CD1c-positive myeloid dendritic cell (primary cell): ENCODE measurements around the gene OR5D14.

Experiments
- DNase-seq: peaks from one replicate; pipeline ENCODE4 v3.0.0-alpha.2; 2016; ENCODE audit errors: extremely low spot score

Gene OR5D14

DNA sequence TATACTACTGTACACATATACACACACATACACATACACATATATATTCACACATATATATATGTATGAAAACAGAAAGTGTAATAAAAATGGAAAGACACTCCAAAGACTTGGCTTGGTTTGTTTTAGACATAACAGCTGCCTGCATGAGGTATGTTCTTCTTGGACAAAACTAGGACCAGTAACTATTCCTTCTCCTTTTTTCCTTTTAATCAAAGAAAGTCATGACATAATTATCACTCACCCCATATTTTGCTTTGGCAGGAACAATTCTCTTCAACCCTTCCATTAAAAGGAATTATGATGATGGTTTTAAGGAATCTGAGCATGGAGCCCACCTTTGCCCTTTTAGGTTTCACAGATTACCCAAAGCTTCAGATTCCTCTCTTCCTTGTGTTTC, at the start of gene OR5D14:
TSS of gene OR5D14 (plus strand) at position 301 of the 400 bp plus-strand sequence. CDS start at position 301, 0 bp downstream.
- no peak for DNase-seq

DNA sequence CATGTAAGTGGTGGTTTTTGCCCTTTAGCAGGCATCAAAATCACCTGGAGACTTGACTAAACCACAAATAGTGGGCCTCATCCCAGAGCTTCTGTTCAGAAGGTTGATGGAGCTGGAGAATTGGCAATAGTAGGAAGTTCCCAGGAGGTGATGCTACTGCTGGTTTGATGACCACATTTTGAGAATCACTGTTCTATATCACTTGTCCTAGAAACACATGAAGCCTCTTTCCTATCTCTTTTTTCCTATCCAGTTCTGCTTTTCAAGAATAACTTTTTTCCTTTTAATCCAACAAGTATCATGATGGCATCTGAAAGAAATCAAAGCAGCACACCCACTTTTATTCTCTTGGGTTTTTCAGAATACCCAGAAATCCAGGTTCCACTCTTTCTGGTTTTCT, 22.2 kb upstream of the OR5D14 start, which contains the start of gene OR5D13:
TSS of gene OR5D13 (plus strand) at position 301 of the 400 bp plus-strand sequence. CDS start at position 301, 0 bp downstream.
- no peak for DNase-seq

DNA sequence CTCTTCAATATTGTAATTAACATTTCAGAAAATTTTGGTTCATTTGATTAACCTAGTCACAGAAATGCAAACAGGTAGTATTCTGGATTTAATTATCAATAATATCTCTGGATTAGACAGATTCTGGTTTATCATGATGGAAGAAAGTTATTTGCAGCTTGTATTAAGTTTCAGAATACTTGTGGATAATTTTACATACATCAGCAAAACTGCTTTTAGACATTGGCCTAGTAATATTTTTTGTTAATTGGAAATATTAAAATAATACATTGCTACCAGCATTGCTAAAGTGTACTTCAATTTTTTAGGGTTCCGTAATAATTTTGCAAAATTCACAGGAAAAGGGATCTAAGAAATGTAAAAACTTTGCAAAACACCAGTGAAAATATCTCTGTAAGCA, 3.8 kb upstream of the OR5D14 start:
- DNase-seq: no peak

DNA sequence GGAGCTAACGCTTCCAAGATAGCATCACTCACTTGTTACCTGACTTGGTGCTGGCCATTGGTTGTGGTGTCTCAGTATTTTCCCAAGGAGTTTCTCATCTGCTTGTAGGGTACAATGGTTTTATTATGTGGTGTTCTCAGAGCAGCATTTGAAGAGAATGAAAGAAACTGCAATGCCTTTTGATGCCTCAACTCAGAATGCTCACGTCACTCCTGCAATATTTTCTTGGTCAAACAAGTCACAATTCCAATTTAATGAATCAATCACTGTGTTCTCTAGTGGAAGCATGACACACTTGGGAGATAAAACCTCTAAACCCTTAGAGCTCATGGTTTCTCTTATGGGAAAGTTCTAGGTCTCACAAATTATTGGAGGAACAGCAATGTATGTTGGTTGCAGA, 2.0 kb upstream of the OR5D14 start:
- DNase-seq: no peak

DNA sequence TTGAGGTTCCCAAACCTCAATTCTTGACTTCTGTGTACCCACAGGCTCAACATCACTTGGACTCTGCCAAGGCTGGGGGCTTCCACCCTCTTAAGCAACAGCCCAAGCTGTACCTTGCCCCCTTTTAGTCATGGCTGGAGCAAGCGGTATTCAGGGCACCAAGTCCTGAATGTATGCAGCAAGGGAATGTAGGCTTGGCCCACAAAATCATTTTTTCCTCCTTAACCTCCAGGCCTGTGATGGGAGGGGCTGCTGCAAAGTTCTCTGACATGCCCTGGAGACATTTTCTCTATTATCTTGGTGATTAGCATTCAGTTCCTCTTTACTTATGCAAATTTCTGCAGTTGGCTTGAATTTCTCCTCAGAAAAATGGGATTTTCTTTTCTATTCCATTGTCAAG, 10.9 kb downstream of the OR5D14 start:
- DNase-seq: no peak

DNA sequence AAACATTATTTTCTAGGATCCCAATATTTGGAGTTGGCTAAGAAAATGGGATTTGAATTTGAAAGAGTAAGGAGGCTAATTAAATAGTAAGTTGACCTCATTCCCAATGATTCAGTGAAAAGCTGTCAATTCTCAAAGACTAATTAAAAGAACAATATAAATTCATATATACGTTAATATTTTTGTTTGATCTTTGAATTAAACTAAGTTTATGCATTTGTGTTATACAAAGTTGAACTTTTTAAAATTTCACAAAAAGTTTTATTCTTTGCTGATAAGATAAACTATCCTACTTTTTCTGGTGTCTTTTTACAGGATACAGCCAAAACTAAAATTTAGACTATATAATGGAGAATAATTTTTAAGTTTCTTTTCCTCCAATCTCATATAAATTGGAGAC, 15.7 kb downstream of the OR5D14 start, which contains the start of gene OR5L1:
TSS of gene OR5L1 (plus strand) at position 301 of the 400 bp plus-strand sequence. CDS start 100 bp downstream, outside the sequence.
- DNase-seq: no peak

DNA sequence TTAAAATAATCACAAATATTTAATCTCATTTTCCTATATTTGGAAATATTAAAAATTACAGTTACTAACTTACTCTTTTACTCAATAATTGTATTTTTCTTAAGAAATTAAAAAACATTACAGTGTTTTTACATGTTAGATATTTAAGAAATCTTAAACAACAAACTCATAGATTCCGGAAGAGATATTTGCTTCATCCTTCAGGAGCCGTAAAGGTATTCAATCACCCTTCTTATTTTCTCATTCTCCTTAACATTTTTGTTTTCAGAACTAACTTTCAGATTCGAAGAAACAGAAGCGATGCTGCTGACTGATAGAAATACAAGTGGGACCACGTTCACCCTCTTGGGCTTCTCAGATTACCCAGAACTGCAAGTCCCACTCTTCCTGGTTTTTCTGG, 24.0 kb downstream of the OR5D14 start, which contains the start of gene OR5D18:
TSS of gene OR5D18 (plus strand) at position 301 of the 400 bp plus-strand sequence. CDS start at position 301, 0 bp downstream.
- DNase-seq: no peak

DNA sequence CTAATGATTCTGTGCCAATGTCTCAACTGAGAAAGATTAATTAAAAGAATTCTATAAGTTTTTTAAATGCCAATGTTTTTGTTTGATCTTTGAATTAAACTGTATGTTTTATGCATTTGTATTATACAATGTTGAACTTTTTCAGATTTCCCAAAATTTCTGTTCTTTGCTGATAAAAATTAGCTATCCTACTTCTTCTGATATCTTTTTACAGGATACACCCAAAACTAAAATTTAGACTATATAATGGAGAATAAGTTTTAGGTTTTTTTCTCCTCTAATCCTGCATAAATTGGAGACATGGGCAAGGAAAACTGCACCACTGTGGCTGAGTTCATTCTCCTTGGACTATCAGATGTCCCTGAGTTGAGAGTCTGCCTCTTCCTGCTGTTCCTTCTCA, 31.6 kb downstream of the OR5D14 start, which contains the start of gene OR5L2:
TSS of gene OR5L2 (plus strand) at position 301 of the 400 bp plus-strand sequence. CDS start at position 301, 0 bp downstream.
- DNase-seq: no peak

DNA sequence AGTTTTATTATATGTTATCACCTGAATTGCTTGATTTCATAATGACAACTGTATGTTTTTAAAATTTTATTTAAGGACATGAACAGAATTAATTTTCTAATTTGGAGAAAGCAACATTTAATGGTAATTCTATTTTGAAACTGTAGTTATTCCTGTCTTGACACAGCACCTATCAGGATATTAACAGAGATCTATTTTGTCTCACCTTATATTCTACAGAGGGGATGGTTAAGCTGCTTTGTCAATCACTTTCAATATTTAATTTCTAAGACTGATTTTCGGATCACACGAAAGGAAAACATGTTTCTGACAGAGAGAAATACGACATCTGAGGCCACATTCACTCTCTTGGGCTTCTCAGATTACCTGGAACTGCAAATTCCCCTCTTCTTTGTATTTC, 43.1 kb downstream of the OR5D14 start, which contains the start of gene OR5D16:
TSS of gene OR5D16 (plus strand) at position 301 of the 400 bp plus-strand sequence. CDS start at position 301, 0 bp downstream.
- no peak for DNase-seq
